Thyroid gland (tissue), 4 donors: Measurements from ENCODE around the gene USP36.

Experiments
- POLR2A ChIP-seq, 2 donors: fragments of 450-650 bp; IDR thresholded peaks; one replicate each; pipeline ENCODE4 v1.6.1; 2017; ENCODE audit warnings: antibody characterized with exemption in 2 of 2, mild to moderate bottlenecking in 2 of 2, moderate library complexity in 1 of 2
- TF ChIP-seq, protein P1 (sequence below), 6 experiments: fragments of 200-600 bp in 3 of 6; fragments of 450-650 bp in 3 of 6; sonication (generic) in 3 of 6; IDR thresholded peaks; one replicate each; pipeline ENCODE4 v1.5.1; 2016 to 2019; ENCODE audit warnings: antibody characterized with exemption in 6 of 6, mild to moderate bottlenecking in 2 of 6, inconsistent platforms in 1 of 6, moderate library complexity in 1 of 6

DNA sequence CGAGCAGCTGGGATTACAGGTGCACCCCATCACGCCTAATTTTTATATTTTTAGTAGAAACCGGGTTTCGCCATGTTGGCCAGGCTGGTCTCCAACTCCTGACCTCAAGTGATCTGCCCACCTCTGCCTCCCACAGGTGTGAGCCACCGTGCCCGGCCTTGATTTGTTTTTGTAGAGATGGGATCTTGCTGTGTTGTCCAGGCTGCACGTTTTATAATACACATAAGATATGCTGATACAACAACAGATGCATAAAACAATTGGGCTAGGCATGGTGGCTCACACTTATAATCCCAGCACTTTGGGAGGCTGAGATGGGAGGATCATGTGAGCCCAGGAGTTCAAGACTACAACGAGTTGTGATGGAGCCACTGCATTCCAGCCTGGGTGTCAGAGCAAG, 6.0 kb downstream of the USP36 start:
- TF ChIP-seq, protein P1, sequence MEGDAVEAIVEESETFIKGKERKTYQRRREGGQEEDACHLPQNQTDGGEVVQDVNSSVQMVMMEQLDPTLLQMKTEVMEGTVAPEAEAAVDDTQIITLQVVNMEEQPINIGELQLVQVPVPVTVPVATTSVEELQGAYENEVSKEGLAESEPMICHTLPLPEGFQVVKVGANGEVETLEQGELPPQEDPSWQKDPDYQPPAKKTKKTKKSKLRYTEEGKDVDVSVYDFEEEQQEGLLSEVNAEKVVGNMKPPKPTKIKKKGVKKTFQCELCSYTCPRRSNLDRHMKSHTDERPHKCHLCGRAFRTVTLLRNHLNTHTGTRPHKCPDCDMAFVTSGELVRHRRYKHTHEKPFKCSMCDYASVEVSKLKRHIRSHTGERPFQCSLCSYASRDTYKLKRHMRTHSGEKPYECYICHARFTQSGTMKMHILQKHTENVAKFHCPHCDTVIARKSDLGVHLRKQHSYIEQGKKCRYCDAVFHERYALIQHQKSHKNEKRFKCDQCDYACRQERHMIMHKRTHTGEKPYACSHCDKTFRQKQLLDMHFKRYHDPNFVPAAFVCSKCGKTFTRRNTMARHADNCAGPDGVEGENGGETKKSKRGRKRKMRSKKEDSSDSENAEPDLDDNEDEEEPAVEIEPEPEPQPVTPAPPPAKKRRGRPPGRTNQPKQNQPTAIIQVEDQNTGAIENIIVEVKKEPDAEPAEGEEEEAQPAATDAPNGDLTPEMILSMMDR (IDR thresholded peaks at IDR 0.05), result no peak
- TF ChIP-seq POLR2A (IDR thresholded peaks at IDR 0.05), result no peak
